Hindlimb muscle (tissue), 1 donor: ENCODE data around the gene GPC3. TPM values are rescaled to one million over a fixed set of nuclear protein-coding genes. Genes with fewer than 3 reads are reported as not detected.
"Not testable (repeated sequence)": the region's sequence is repeated elsewhere in the genome, so short reads cannot be mapped to it uniquely, and the experiment has no call there.

Experiments
- DNase-seq: peaks from one replicate; pipeline ENCODE4 v3.0.0-alpha.2; 2013
- polyA plus RNA-seq: library from polyadenylated mRNA; unstranded; fragments of 120-200 nt; gene quantifications from one replicate; pipeline ENCODE4 v1.2.1, GENCODE V29; 2013; ENCODE audit not compliant: insufficient read length

Gene GPC3
- polyA plus RNA-seq, 1 donor: 291 TPM

DNA sequence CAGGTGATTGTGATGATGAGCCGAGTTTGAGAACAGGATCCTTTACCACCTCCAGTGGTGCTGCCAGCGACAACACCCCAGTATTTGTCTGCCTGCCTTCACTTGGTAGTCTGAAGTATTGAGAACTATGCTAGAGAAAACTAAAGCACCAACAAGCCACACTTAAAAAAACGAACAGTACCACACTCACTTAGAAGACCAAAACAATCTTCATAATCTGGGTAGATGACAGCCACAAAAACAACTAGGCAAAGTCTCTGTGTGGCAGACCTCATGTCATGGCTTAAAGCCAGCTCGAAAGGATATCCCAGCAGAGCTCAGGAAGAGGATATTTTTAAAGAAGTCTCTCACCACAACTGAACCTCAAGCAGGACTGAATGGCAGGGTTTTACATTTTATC is 236.0 kb downstream of the GPC3 start:
- no peak for DNase-seq

GRCh38 chrX:133747196-133747595 is 238.2 kb downstream of the GPC3 start:
- no peak for DNase-seq

- DNase-seq: no peak
Measured at GRCh38 chrX:133746593-133746992, 238.8 kb downstream of the GPC3 start.

DNA sequence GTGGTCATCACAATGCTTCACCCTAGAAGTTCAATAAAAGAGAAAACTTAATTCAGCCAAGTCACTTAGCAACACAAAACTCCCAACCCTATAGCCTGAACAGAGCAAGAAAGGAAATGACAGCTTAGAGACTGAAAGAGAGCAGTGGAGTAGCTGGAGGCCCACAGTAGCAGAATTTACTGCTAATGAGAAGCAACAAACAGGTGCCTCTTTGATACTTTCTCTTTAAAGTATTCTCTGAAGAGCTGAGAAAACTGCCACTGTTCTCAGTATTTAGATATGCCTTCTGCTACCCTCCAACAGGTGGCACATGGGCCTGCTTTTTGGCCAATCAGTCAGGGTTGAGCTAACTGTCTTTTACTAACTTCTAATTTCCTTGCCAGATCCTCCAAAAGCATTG is 240.0 kb downstream of the GPC3 start:
- DNase-seq: no peak

GRCh38 chrX:133742602-133743305 is 242.6 kb downstream of the GPC3 start:
- no peak for DNase-seq

- DNase-seq: no peak
Measured at GRCh38 chrX:133741303-133741702, 244.1 kb downstream of the GPC3 start.

DNA sequence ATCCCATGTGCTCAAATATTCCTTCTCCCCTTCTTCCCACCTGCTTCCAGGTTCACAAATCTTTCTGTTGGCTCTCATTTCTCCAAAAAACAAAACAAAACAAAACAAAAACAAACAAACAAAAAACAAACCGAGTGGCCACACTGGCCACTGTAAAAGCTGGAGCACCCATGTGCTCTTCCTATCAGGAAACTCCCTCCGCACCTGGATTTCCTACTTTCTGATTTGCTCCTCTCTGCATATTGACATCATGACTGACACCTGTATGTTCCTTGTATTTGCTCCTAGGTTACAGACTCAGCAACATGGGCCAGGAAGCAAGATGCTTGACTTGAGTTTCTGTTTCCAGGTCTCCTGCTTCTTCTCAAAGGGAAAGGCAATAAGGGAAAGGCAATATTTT is 258.8 kb downstream of the GPC3 start:
- no peak for DNase-seq

DNA sequence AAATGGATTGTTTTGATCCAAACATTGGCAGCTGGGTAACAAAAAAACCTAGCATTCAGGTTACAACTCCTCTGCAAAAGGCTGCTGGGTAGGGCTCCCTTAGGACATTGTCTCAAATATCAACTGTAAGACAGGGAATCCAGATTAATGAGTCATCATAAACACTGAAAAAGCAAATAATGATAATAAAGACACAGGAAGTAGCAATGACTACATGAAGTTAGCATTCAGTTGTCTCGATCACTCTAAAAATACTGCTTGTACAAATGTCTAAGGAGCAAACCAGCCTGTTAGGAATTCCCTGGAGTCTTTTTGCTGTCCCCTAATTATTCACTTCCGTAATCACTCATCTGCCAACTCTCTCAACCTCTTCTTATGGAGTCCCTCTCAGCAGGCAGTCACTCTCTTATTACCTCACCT is 259.2 kb downstream of the GPC3 start:
- no peak for DNase-seq

- DNase-seq: no peak
Measured at GRCh38 chrX:133723930-133724329, 261.5 kb downstream of the GPC3 start.

GRCh38 chrX:133722756-133723155 is 262.6 kb downstream of the GPC3 start:
- no peak for DNase-seq

DNA sequence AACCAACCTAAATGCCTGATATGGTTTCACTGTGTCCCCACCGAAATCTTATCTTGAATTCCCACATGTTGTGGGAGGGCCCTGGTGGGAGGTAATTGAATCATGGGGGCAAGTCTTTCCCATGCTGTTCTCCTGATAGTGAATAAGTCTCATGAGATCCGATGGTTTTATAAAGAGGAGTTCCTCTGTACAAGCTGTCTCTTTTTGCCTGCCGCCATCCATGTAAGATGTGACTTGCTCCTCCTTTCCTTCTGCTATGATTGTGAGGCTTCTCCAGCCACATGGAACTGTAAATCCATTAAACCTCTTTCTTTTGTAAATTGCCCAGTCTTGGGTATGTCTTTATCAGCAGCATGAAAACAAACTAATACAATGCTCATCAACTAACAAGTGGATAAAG is 265.1 kb downstream of the GPC3 start:
- DNase-seq: not testable (repeated sequence)

GRCh38 chrX:133715715-133716114 is 269.7 kb downstream of the GPC3 start:
- no peak for DNase-seq

DNA sequence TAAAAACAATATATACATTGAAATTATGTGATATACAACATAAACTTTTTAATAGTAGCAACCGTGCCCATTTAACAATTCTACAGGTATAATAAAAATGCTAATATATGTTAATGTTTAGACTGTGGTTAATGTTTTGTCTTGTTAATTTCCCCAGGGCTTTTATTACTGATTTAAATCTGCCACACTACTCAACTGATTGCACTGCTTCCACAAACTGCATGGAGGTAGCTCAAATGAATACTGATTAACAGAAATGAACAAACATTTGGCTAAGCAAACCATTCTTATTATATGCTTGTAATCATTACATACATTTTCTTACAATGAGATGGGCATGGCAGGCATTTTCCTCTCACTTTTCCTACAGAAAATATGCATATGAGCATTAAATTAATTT is 275.9 kb downstream of the GPC3 start:
- no peak for DNase-seq

DNA sequence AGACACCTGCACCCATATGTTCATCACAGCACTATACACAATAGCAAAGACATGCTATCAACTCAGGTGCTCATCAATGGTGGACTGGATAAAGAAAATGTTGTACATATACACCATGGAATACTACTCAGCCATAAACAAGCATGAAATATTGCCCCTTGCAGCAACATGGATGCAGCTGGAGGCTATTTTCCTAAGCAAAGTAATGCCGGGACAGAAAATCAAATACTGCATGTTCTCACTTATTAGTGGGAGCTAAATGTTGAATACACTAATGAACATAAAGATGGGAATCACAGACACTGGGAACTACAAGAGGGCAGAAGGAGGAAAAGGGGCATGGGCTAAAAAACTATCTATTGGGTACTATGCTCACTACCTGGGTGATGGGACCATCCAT is 278.5 kb downstream of the GPC3 start:
- no peak for DNase-seq

- DNase-seq: no peak
Measured at GRCh38 chrX:133702230-133702629, 283.2 kb downstream of the GPC3 start.

DNA sequence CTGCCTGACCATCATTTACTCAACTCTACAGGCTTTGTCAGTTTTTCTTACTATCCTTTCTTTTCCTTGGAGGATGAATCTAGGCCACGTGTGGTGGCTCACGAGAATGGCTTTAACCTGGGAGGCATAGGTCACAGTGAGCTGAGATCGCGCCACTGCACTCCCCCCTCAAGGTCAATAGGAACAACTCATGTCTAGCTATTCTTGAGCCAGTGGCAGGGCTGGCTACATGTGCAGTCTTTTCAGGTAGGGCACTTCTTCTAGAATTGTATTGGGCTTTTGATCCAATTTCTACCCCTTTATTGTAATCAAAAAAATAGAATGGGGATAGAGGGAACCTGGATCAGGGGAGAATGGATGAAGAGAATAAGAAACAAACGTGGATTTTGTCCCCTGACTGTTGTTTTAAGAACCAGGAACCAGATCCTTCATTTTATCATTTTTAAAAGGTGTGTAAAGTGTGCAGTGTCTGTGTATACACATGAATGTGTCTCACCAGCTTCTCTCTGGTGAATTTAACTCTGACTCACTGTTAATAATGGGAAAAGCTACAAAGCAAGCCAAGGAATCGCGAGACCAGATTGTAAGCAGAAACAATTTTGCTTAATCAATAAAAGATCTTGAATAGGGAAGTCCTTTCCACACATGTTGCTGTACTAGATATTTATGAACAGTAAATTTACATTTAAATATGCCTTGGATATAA is 286.2 kb downstream of the GPC3 start:
- DNase-seq: no peak

DNA sequence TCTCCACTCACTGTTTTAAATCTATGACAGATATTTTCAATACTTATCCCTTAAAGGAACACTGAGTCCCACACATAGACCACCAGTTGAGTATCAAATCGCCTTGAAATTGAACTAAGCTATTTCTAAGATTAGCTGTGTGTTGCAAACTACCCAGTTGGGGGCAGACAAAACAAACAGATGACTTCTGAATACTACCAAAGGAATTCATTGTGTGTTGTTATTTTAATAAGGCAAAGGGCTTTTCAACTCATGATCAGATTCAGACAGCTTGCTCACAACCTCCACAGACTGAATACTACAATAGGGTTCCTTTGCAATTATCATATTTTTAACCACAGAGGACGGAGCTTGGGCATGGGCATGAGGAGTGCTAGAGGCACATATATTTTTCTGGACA is 287.1 kb downstream of the GPC3 start:
- DNase-seq: peak; percentile 2

GRCh38 chrX:133697656-133698055 is 287.7 kb downstream of the GPC3 start:
- DNase-seq: no peak

- DNase-seq: no peak
Measured at GRCh38 chrX:133689997-133690599, 295.3 kb downstream of the GPC3 start.

DNA sequence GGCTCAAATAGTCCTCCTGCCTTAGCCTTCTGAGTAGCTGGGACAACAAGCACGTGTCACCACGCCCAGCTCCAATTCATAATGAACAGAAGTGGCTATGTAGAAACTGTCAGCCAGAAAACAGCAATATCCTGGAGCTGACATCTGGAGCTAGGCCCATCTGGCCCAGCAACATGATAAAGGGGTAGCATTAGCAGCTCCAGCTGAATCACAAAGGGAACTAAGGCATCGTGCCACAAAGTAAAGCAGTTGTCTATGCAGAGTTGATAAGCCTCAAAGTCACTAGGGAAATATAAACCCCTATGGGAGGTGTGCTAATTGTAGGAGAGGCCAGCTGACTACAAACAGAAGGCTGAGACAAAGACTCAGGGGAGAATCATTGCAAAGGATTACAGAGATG is 299.6 kb downstream of the GPC3 start:
- no peak for DNase-seq

GRCh38 chrX:133681897-133682296 is 303.5 kb downstream of the GPC3 start:
- no peak for DNase-seq

- DNase-seq: no peak
Measured at GRCh38 chrX:133681421-133681820, 304.0 kb downstream of the GPC3 start.

DNA sequence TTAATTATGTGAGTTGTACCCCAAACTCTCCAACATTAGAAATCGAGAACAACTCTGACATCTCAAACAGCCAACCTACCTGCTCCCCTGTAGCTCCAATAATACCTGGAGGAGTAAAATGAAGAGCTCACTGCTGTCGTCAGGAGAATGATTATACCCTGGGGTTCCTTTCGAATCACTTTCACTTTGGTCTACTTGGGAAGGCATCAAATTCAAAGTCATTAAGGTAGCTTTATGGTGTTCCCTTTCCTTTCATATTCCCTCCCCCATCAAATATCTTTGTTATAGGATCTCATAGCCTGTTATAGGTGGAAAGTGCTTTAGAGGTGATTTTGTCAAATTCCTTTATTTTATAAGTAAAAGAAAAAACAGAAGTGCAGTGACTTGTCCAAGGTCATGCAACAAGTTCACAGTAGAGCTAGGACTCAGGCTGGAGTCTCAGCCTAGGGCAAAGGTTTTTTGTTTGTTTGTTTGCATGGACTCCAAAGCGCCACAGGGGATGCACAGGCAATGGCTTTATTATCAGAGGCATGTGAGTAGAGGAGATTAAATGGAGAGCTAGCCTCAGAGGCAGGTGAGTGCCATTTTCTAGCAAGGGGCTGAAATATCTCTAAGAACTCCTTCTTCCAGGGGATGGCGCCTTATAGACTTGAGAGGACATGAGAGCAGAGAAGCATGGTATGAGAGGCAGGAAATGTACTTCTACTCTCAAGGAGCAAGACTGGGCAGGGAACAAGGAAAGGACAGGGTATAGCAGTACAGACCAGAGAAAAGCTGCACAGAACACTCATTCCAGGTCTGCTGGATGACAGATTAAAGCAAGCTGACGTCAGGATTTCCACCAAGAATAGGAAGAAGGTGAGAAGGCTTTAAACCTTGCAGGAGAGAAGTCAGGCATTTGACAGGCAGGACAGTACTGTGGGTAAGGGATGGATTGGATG is 308.0 kb downstream of the GPC3 start:
- no peak for DNase-seq
